Activated CD4-positive, alpha-beta T cell treated with anti-CD3 and anti-CD28 coated beads, Interleukin-2, amount 10 ng/mL, durations not matched to agents 24 days and 14 days (primary cell): ENCODE data around the gene KRTAP10-5. TPM values are rescaled to one million over a fixed set of nuclear protein-coding genes. Genes with fewer than 3 reads are reported as not detected.

Source experiments
- DNase-seq: peaks from one replicate; pipeline ENCODE4 v3.0.0; 2022
- H3K27ac Mint-ChIP-seq: one replicate; pipeline ENCODE4 v1.8.0; 2022; ENCODE audit warnings: mild to moderate bottlenecking, mixed read lengths
- H3K27me3 Mint-ChIP-seq: one replicate; pipeline ENCODE4 v1.8.0; 2022; ENCODE audit warnings: mixed read lengths
- H3K36me3 Mint-ChIP-seq: one replicate; pipeline ENCODE4 v1.8.0; 2022; ENCODE audit warnings: low read depth, mild to moderate bottlenecking, mixed read lengths
- H3K4me1 Mint-ChIP-seq: one replicate; pipeline ENCODE4 v1.8.0; 2021; ENCODE audit warnings: mixed read lengths
- H3K4me3 Mint-ChIP-seq: one replicate; pipeline ENCODE4 v1.8.0; 2022; ENCODE audit warnings: mild to moderate bottlenecking, moderate library complexity, mixed read lengths
- H3K9me3 Mint-ChIP-seq: one replicate; pipeline ENCODE4 v1.8.0; 2021; ENCODE audit warnings: mixed read lengths
- intact Hi-C: fragments of 100-400 bp; cut with micrococcal nuclease; formaldehyde crosslinking; loops from one replicate; pipeline ENCODE4 v1.15.1; 2023
- total RNA-seq: library from RNA; stranded (reverse); gene quantifications from 2 replicates; pipeline ENCODE4 v1.2.3, GENCODE V29; 2022

Gene KRTAP10-5
- total RNA-seq, 1 donor from 2014 or later = not detected

GRCh38 chr21:44533121-44533890 lies 47.1 kb downstream of the KRTAP10-5 start:
- intact Hi-C loops = no loop called here
- H3K4me1 Mint-ChIP-seq = no peaks in the 10 kb centered on the region
- no peak overlapping the region for H3K4me3 Mint-ChIP-seq
- DNase-seq = no peak
- no peak overlapping the region for H3K27ac Mint-ChIP-seq
- no peaks in the 10 kb centered on the region for H3K36me3 Mint-ChIP-seq
- H3K27me3 Mint-ChIP-seq = peaks cover 5% of the 10 kb centered on the region
- peaks cover 6% of the 10 kb centered on the region for H3K9me3 Mint-ChIP-seq

GRCh38 chr21:44532712-44533111 lies 47.7 kb downstream of the KRTAP10-5 start:
- no peak for DNase-seq
- Mint-ChIP-seq H3K9me3 (peaks cover 6% of the 10 kb centered on the region), H3K27me3 (peaks cover 5% of the 10 kb centered on the region), H3K4me1 (no peaks in the 10 kb centered on the region), H3K4me3 (no peak overlapping the region), H3K36me3 (no peaks in the 10 kb centered on the region), H3K27ac (no peak overlapping the region)
- intact Hi-C loops = no loop called here

- no peak for DNase-seq
- Mint-ChIP-seq H3K27me3 (peaks cover 5% of the 10 kb centered on the region), H3K9me3 (peaks cover 6% of the 10 kb centered on the region), H3K27ac (no peak overlapping the region), H3K4me1 (no peaks in the 10 kb centered on the region), H3K4me3 (no peak overlapping the region), H3K36me3 (no peaks in the 10 kb centered on the region)
- intact Hi-C loops = no loop called here
Observed at GRCh38 chr21:44531606-44532564, 48.5 kb downstream of the KRTAP10-5 start.

GRCh38 chr21:44530903-44531605 lies 49.4 kb downstream of the KRTAP10-5 start:
- H3K27ac Mint-ChIP-seq = no peak overlapping the region
- no peaks in the 10 kb centered on the region for H3K4me1 Mint-ChIP-seq
- H3K4me3 Mint-ChIP-seq = no peak overlapping the region
- peaks cover 6% of the 10 kb centered on the region for H3K9me3 Mint-ChIP-seq
- no peaks in the 10 kb centered on the region for H3K36me3 Mint-ChIP-seq
- H3K27me3 Mint-ChIP-seq = peaks cover 3% of the 10 kb centered on the region
- intact Hi-C loops = no loop called here
- no peak for DNase-seq

- H3K4me1 Mint-ChIP-seq = no peaks in the 10 kb centered on the region
- H3K36me3 Mint-ChIP-seq = no peaks in the 10 kb centered on the region
- peaks cover 6% of the 10 kb centered on the region for H3K9me3 Mint-ChIP-seq
- intact Hi-C loops = no loop called here
- no peak for DNase-seq
- no peak overlapping the region for H3K4me3 Mint-ChIP-seq
- H3K27ac Mint-ChIP-seq = no peak overlapping the region
- H3K27me3 Mint-ChIP-seq = peaks cover 3% of the 10 kb centered on the region
Observed at GRCh38 chr21:44530221-44530902, 50.0 kb downstream of the KRTAP10-5 start.

GRCh38 chr21:44529503-44530125 lies 50.8 kb downstream of the KRTAP10-5 start:
- Mint-ChIP-seq H3K27me3 (no peaks in the 10 kb centered on the region), H3K36me3 (no peaks in the 10 kb centered on the region), H3K27ac (no peak overlapping the region), H3K9me3 (peaks cover 3% of the 10 kb centered on the region), H3K4me3 (no peak overlapping the region), H3K4me1 (no peaks in the 10 kb centered on the region)
- intact Hi-C loops = no loop called here
- no peak for DNase-seq

Other genes with a start within 250 kb of the KRTAP10-5 start
- gene CFAP410, start 241.2 kb downstream of the KRTAP10-5 start, total RNA-seq = 15.1 and 18.5 TPM in 2 replicates
- 9.1 and 9.8 TPM in 2 replicates for gene TRPM2, start 227.0 kb downstream of the KRTAP10-5 start, total RNA-seq
- gene LRRC3, start 125.1 kb downstream of the KRTAP10-5 start, total RNA-seq = 2.3 and 2.4 TPM in 2 replicates
- gene KRTAP10-1, start 40.4 kb downstream of the KRTAP10-5 start, total RNA-seq = not detected in 2 replicates
- gene KRTAP10-2, start 29.1 kb downstream of the KRTAP10-5 start, total RNA-seq = not detected in 2 replicates
- gene KRTAP10-3, start 21.8 kb downstream of the KRTAP10-5 start, total RNA-seq = not detected in 2 replicates
- not detected in 2 replicates for gene KRTAP10-4, start 6.9 kb downstream of the KRTAP10-5 start, total RNA-seq
- not detected in 2 replicates for gene KRTAP10-6, start 11.9 kb upstream of the KRTAP10-5 start, total RNA-seq
- not detected in 2 replicates for gene KRTAP10-7, start 20.0 kb upstream of the KRTAP10-5 start, total RNA-seq
- not detected in 2 replicates for gene KRTAP10-8, start 31.5 kb upstream of the KRTAP10-5 start, total RNA-seq
- gene KRTAP10-9, start 46.5 kb upstream of the KRTAP10-5 start, total RNA-seq = not detected in 2 replicates
- not detected in 2 replicates for gene KRTAP10-10, start 56.8 kb upstream of the KRTAP10-5 start, total RNA-seq
- not detected in 2 replicates for gene KRTAP10-11, start 65.8 kb upstream of the KRTAP10-5 start, total RNA-seq
- not detected in 2 replicates for gene KRTAP12-4, start 74.1 kb upstream of the KRTAP10-5 start, total RNA-seq
- not detected in 2 replicates for gene KRTAP12-3, start 77.3 kb upstream of the KRTAP10-5 start, total RNA-seq
- not detected in 2 replicates for gene KRTAP12-2, start 86.3 kb upstream of the KRTAP10-5 start, total RNA-seq
- gene KRTAP12-1, start 101.6 kb upstream of the KRTAP10-5 start, total RNA-seq = not detected in 2 replicates
- not detected in 2 replicates for gene KRTAP10-12, start 116.6 kb upstream of the KRTAP10-5 start, total RNA-seq
- gene TSPEAR, start 131.0 kb upstream of the KRTAP10-5 start, total RNA-seq = not detected in 2 replicates
- gene UBE2G2, start 221.2 kb upstream of the KRTAP10-5 start, total RNA-seq = 143 and 148 TPM in 2 replicates
- gene SUMO3, start 237.5 kb upstream of the KRTAP10-5 start, total RNA-seq = 90.3 and 90.6 TPM in 2 replicates